ENCODE data around the gene MGLL.

GRCh38 chr3:127856801-127857200 lies 34.5 kb upstream of the MGLL start:
- TF ChIP-seq CTCF (IDR thresholded peaks at IDR 0.05; ENCODE audit: borderline replicate concordance, extremely low read depth, low read length, poor library complexity, severe bottlenecking): no peak
- TF ChIP-seq EZH2 (IDR thresholded peaks at IDR 0.05; ENCODE audit: borderline replicate concordance, low read depth, low read length, severe bottlenecking): no peak
